Activated CD4-positive, alpha-beta T cell treated with anti-CD3 and anti-CD28 coated beads for 36 hours (primary cell): ENCODE data around the gene LOXHD1. TPM values are rescaled to one million over a fixed set of nuclear protein-coding genes. Genes with fewer than 3 reads are reported as not detected.

Experiments used
- ATAC-seq: fragments of 200-7000 bp; cut with Tn5 transposase; one replicate; pipeline ENCODE4 v1.10.0; 2021; ENCODE audit warnings: mild to moderate bottlenecking, moderate library complexity
- CTCF ChIA-PET: fragments of 350-600 bp; sonication (Branson Sonifier 250); formaldehyde crosslinking; loops from one replicate; lab custom pipeline; 2021; ENCODE audit warnings: antibody characterized with exemption; lab: Charles Lee
- POLR2A ChIA-PET: fragments of 350-600 bp; sonication (Branson Sonifier 250); formaldehyde crosslinking; loops from one replicate; lab custom pipeline; 2021; ENCODE audit warnings: antibody characterized with exemption, inconsistent platforms; lab: Charles Lee
- DNase-seq: peaks from one replicate; pipeline ENCODE4 v3.0.0-alpha.2; 2020
- H3K27ac Mint-ChIP-seq: one replicate; pipeline ENCODE4 v1.8.0; 2021; ENCODE audit warnings: mixed read lengths
- H3K27me3 Mint-ChIP-seq: one replicate; pipeline ENCODE4 v1.8.0; 2021; ENCODE audit warnings: mixed read lengths
- H3K36me3 Mint-ChIP-seq: one replicate; pipeline ENCODE4 v1.8.0; 2021; ENCODE audit warnings: low read depth, mixed read lengths
- H3K4me1 Mint-ChIP-seq: one replicate; pipeline ENCODE4 v1.8.0; 2021; ENCODE audit warnings: mixed read lengths
- H3K4me3 Mint-ChIP-seq: one replicate; pipeline ENCODE4 v1.8.0; 2021; ENCODE audit warnings: mild to moderate bottlenecking, moderate library complexity, mixed read lengths
- H3K9me3 Mint-ChIP-seq: one replicate; pipeline ENCODE4 v1.8.0; 2021; ENCODE audit warnings: low read depth, mixed read lengths
- intact Hi-C, 2 experiments: fragments of 100-400 bp; cut with DNase I in 1 of 2; cut with micrococcal nuclease in 1 of 2; formaldehyde crosslinking; loops; one replicate each; pipeline versions ENCODE4 v1.14.2 to v1.15.1; 2022 to 2024; cut with DNase I, micrococcal nuclease
- total RNA-seq, 2 experiments: library from RNA; stranded (reverse); gene quantifications; one replicate each; pipeline ENCODE4 v1.2.3, GENCODE V29; 2021

The LOXHD1 gene
- total RNA-seq, 2 experiments from 2014 or later = 0.05 to 0.07 TPM

- H3K4me1 Mint-ChIP-seq = no peaks in the 10 kb centered on the region
- ChIA-PET POLR2A (no interaction called here), CTCF (no interaction called here)
- no peaks in the 10 kb centered on the region for H3K9me3 Mint-ChIP-seq
- no peak for DNase-seq
- H3K27me3 Mint-ChIP-seq = peaks cover 4% of the 10 kb centered on the region
- intact Hi-C loops = no loop called here
- no peaks in the 10 kb centered on the region for H3K36me3 Mint-ChIP-seq
- ATAC-seq = no peak
- H3K4me3 Mint-ChIP-seq = no peak overlapping the region
- H3K27ac Mint-ChIP-seq = no peak overlapping the region
Observed at GRCh38 chr18:46437061-46437460, 220.0 kb downstream of the LOXHD1 start.

DNA sequence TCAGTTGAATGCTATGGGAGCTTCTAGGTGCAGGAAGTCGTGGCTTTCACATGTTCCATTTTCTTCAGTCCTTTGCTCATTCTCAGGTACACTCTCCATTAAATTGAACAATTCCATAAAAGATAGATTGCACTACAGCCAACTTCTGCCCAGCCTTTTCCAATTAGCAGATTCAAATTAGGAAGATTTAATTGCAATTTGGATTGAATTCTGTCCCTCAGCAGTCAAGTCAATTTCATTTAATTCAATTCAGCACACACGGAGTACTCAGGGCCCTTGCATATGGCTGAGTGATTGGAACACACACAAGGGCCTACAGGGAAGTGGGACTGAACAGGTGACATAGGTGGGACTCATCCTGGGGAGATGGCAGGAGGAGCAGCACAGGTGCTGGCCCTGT is 220.4 kb downstream of the LOXHD1 start:
- no peak for ATAC-seq
- no peaks in the 10 kb centered on the region for H3K36me3 Mint-ChIP-seq
- CTCF ChIA-PET = no interaction called here
- H3K4me3 Mint-ChIP-seq = no peak overlapping the region
- no peak overlapping the region for H3K27ac Mint-ChIP-seq
- no peaks in the 10 kb centered on the region for H3K9me3 Mint-ChIP-seq
- H3K4me1 Mint-ChIP-seq = no peaks in the 10 kb centered on the region
- intact Hi-C loops = no loop called here
- peaks cover 7% of the 10 kb centered on the region for H3K27me3 Mint-ChIP-seq
- POLR2A ChIA-PET = no interaction called here
- DNase-seq = no peak

DNA sequence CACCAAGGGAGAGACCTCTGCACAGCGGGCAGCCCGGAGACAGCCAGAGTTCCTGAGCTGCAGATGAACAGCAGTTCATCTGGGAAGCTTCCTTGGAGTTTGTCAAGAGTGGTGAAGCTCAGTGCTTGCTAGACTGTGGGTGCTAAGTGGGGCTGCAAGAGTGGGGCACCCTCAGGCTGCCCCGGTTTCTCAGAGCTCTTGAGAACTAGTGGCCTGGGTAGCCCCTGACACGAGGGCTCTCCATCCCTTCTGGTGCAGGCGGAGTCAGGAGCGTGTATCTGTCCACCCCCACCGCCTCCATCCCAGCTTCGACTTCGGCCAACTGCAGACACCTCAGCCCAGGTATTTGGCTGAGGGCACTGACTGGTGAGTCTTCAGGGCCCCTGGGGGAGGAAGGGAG is 222.0 kb downstream of the LOXHD1 start:
- no peak overlapping the region for H3K4me3 Mint-ChIP-seq
- no peaks in the 10 kb centered on the region for H3K9me3 Mint-ChIP-seq
- CTCF ChIA-PET = no interaction called here
- peaks cover 9% of the 10 kb centered on the region for H3K27me3 Mint-ChIP-seq
- no peaks in the 10 kb centered on the region for H3K4me1 Mint-ChIP-seq
- H3K36me3 Mint-ChIP-seq = no peaks in the 10 kb centered on the region
- no peak for ATAC-seq
- POLR2A ChIA-PET = no interaction called here
- intact Hi-C loops = no loop called here
- H3K27ac Mint-ChIP-seq = no peak overlapping the region
- no peak for DNase-seq

GRCh38 chr18:46434629-46435028 is 222.4 kb downstream of the LOXHD1 start:
- H3K9me3 Mint-ChIP-seq = no peaks in the 10 kb centered on the region
- H3K27me3 Mint-ChIP-seq = peaks cover 9% of the 10 kb centered on the region
- ChIA-PET CTCF (no interaction called here), POLR2A (no interaction called here)
- no peaks in the 10 kb centered on the region for H3K4me1 Mint-ChIP-seq
- ATAC-seq = no peak
- DNase-seq = no peak
- no peak overlapping the region for H3K4me3 Mint-ChIP-seq
- intact Hi-C loops = no loop called here
- H3K36me3 Mint-ChIP-seq = no peaks in the 10 kb centered on the region
- no peak overlapping the region for H3K27ac Mint-ChIP-seq

DNA sequence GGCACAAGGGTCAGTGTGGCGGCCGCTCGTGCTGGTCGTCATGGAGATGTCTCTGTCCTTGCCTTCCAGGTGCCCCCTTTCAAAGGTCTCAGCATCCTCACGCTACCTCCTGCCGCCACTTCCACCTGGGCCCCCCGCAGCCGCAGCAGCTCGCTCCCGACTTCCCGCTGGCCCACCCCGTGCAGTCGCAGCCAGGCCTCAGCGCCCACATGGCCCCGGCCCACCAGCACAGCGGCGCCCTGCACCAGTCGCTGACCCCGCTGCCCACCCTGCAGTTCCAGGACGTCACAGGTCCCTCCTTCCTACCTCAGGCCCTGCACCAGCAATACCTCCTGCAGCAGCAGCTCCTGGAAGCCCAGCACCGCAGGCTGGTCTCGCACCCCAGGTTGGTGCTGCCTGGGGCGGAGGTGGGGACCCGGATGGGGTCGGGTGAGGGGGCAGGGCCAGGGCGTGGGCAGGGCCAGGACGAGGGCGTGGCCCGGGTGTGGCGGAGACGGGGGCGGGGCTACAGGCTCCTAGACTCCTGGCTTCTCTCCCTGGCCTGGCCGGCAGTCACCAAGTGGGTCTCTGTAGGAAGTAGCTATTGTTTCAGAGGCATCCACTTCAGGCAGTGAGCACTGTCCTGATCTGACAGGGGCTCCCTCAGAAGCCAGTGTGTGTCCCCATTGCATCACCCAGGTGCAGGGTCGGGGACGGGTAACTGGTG is 223.7 kb downstream of the LOXHD1 start:
- ChIA-PET CTCF (no interaction called here), POLR2A (no interaction called here)
- no peaks in the 10 kb centered on the region for H3K4me1 Mint-ChIP-seq
- no peaks in the 10 kb centered on the region for H3K36me3 Mint-ChIP-seq
- DNase-seq = no peak
- ATAC-seq = no peak
- peaks cover 9% of the 10 kb centered on the region for H3K27me3 Mint-ChIP-seq
- H3K9me3 Mint-ChIP-seq = no peaks in the 10 kb centered on the region
- H3K27ac Mint-ChIP-seq = no peak overlapping the region
- no peak overlapping the region for H3K4me3 Mint-ChIP-seq
- intact Hi-C loops = no loop called here

DNA sequence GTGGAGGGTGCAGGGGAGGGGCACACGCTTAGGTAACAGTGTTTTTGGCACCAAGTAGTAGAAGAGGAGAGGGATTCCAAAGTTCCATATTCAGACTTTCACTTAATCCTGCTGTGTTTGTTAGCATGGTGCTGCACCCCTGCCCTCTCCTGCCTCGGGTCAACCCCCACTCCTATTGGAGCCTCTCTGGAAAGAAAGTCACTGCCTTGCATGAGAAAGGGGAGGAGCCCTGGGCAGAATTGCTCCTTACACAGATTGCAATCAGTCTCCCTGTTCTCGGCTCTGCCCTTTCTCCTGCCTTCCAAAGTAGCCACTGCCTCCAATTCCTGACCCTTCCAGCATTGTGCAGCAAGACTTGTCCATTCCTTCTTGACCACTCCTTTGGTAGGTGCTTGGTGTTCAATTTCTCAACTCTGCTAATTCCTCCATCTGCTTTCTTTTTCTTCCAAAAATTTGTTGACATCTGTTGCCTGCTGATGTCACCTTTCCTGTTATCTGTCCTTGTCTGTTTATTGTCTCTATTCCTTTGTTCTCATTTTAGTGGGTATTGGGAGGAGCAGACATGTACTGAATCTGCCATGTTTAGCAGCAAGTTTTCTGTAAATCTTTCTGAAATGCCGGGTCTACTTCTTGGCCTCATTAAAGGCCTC is 225.4 kb downstream of the LOXHD1 start:
- H3K4me3 Mint-ChIP-seq = no peak overlapping the region
- DNase-seq (no peak), ATAC-seq (no peak)

DNA sequence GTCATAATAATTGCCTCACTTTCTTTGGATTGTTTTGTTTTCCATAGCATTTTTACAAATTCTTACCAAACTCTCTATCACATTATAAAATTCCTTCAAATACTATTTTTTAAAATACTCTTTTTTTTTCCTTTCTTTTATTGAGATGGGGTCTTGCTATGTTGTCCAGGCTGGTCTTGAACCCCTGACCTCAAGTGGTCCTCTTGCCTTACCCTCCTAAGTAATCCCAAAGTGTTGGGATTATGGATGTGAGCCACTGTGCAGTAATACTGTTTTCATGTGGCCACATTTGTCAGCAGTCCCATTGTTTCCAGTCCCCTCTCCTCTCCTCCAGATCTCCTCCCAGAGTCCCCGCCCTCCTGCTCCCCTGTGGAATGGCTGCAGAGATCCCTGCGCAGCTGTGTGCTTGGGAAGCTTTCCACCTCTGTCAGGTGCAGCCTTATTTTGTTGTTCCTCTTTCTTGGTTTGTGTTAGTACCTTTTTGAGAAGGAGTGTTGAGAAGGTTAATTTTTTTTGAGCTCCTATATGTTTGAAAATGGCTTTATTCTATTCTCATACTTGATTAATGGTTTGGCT is 227.3 kb downstream of the LOXHD1 start:
- no peak overlapping the region for H3K4me3 Mint-ChIP-seq
- no peaks in the 10 kb centered on the region for H3K36me3 Mint-ChIP-seq
- CTCF ChIA-PET = interaction anchor here (0.5 to 1.2 kb wide), 2 partner anchors 14 to 43 kb away, joined by 3 to 4 read pairs; no protein-coding TSS in a partner anchor
- H3K9me3 Mint-ChIP-seq = no peaks in the 10 kb centered on the region
- no peak overlapping the region for H3K27ac Mint-ChIP-seq
- H3K4me1 Mint-ChIP-seq = no peaks in the 10 kb centered on the region
- DNase-seq (no peak), ATAC-seq (no peak)
- intact Hi-C loops = no loop called here
- H3K27me3 Mint-ChIP-seq = peaks cover 9% of the 10 kb centered on the region
- POLR2A ChIA-PET = no interaction called here

More for the DNA sequence above, 225.4 kb downstream of the LOXHD1 start:
- Mint-ChIP-seq H3K9me3 (no peaks in the 10 kb centered on the region), H3K27me3 (peaks cover 9% of the 10 kb centered on the region), H3K4me1 (no peaks in the 10 kb centered on the region), H3K27ac (no peak overlapping the region), H3K36me3 (no peaks in the 10 kb centered on the region)
- CTCF ChIA-PET = interaction anchor here (0.6 kb wide), 1 partner anchor 409 kb away, joined by 3 read pairs; no protein-coding TSS in a partner anchor
- POLR2A ChIA-PET = no interaction called here
- intact Hi-C loops = no loop called here

DNA sequence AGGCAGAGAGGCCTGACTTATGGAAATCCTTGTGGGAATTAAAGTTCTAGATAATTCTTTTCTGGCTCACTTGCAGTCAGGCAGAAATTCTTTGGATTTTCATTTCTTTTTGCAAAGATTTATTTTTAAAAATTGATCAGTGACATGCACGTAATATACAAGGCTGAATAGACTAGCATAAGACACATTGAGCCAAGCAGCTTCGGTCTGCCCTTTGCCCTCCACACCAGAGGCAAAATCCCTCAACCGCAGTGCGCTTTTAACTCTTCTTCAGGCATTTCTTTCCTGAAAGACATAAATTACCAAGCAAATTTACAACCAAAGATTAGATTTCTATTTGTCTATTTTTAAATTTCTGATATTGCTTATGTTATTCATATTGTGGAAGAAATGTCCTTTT is 227.9 kb downstream of the LOXHD1 start:
- ChIA-PET CTCF (interaction anchor here (0.5 to 1.2 kb wide), 2 partner anchors 14 to 43 kb away, joined by 3 to 4 read pairs; no protein-coding TSS in a partner anchor), POLR2A (no interaction called here)
- DNase-seq = no peak
- no peak for ATAC-seq
- no peak overlapping the region for H3K27ac Mint-ChIP-seq
- peaks cover 6% of the 10 kb centered on the region for H3K27me3 Mint-ChIP-seq
- intact Hi-C loops = no loop called here
- H3K36me3 Mint-ChIP-seq = no peaks in the 10 kb centered on the region
- no peaks in the 10 kb centered on the region for H3K9me3 Mint-ChIP-seq
- H3K4me1 Mint-ChIP-seq = no peaks in the 10 kb centered on the region
- no peak overlapping the region for H3K4me3 Mint-ChIP-seq

DNA sequence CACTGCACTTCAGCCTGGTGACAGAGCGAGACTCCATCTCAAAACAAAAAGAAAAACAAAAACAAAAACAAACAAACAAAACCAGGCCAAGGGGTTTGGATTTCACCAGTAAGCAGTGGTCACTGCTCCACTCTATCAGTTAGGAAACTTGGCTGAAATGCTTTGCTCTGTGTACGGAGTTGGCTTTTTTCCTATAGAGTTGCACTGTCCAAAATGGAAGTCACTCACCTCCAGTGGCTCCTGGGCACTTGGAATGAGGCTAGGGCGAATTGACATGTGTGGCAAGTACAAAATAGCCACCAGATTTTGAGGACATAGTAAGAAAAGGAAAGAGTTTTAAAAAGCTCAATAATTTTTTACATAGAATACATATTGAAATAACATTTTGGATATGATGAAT is 228.7 kb downstream of the LOXHD1 start:
- Mint-ChIP-seq H3K36me3 (no peaks in the 10 kb centered on the region), H3K4me1 (no peaks in the 10 kb centered on the region), H3K9me3 (no peaks in the 10 kb centered on the region), H3K4me3 (no peak overlapping the region), H3K27me3 (peaks cover 6% of the 10 kb centered on the region), H3K27ac (no peak overlapping the region)
- ChIA-PET POLR2A (no interaction called here), CTCF (no interaction called here)
- intact Hi-C loops = no loop called here
- ATAC-seq (no peak), DNase-seq (no peak)

DNA sequence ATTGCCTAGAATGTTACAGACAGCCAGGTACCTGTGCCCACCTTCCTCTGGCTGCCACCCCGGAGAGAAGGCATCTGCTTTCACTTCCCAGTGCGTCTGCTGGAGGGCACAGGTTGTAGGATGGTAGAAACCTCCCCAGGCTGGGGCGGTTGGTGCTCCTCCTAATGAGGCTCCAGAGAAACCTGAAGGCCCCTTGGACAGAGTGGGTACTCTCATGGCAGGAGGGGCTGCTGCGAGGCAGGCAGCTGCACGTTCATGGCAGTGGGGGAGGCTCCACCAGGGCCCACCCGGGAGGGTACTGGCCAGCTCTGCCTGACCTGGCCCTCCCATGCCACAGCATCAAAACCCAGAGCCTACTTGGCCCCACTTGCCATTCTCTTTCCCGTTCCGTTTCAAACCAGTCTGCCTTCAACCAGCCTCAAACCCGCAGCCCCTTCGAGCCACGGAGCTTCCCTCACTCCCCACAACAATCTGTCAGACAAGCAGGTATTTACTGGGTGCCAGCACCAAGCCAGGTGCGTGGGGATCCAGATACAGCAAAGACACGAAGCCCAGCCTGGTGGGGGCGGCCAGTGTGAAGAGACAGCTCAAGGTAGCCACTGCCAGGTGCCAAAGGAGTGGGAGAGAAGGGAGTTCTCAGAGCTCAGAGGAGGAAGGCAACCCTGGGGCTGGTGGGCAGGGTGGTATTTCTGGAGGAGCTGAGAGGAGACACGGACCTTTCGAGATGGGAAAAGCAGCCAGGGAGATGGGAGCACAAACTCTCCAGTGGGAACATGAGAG is 229.6 kb downstream of the LOXHD1 start:
- POLR2A ChIA-PET = no interaction called here

More for the DNA sequence above, 229.6 kb downstream of the LOXHD1 start:
- H3K4me1 Mint-ChIP-seq = no peaks in the 10 kb centered on the region
- no peak overlapping the region for H3K4me3 Mint-ChIP-seq
- ATAC-seq (no peak), DNase-seq (no peak)
- peaks cover 6% of the 10 kb centered on the region for H3K27me3 Mint-ChIP-seq
- H3K27ac Mint-ChIP-seq = no peak overlapping the region
- no peaks in the 10 kb centered on the region for H3K9me3 Mint-ChIP-seq
- no peaks in the 10 kb centered on the region for H3K36me3 Mint-ChIP-seq
- intact Hi-C loops = no loop called here
- CTCF ChIA-PET = interaction anchor here (0.7 to 1.0 kb wide), 2 partner anchors 62 to 95 kb away, joined by 3 to 4 read pairs; no protein-coding TSS in a partner anchor
